DND-41 (cell line): ENCODE data around the gene BAHD1.

Experiments
- ATAC-seq: fragments of 200-7000 bp; cut with Tn5 transposase; 3 replicates; pipeline ENCODE4 v1.9.1; 2021; ENCODE audit warnings: low read depth; ENCODE audit not compliant: insufficient read depth
- DNase-seq: peaks from one replicate; pipeline ENCODE4 v3.0.0-alpha.2; 2020
- H2AFZ ChIP-seq: 2 replicates; pipeline ENCODE4 v1.6.0; 2012; ENCODE audit warnings: low read depth, low read length
- H3K27ac ChIP-seq: 2 replicates; pipeline ENCODE4 v1.5.1; 2012; ENCODE audit warnings: low read length, inconsistent platforms
- H3K27me3 ChIP-seq: fragments of 200-600 bp; sonication (generic); 2 replicates; pipeline ENCODE4 v1.6.0; 2012; ENCODE audit warnings: low read length, mild to moderate bottlenecking, inconsistent platforms; ENCODE audit not compliant: insufficient read depth, poor library complexity
- H3K36me3 ChIP-seq: 2 replicates; pipeline ENCODE4 v1.5.1; 2012; ENCODE audit warnings: low read length, inconsistent platforms; ENCODE audit not compliant: insufficient read depth
- H3K4me1 ChIP-seq: 2 replicates; pipeline ENCODE4 v1.5.1; 2012; ENCODE audit warnings: mild to moderate bottlenecking, low read length; ENCODE audit not compliant: insufficient read depth
- H3K4me2 ChIP-seq: 2 replicates; pipeline ENCODE4 v1.6.0; 2012; ENCODE audit warnings: mild to moderate bottlenecking, moderate library complexity, low read length, inconsistent platforms; ENCODE audit not compliant: insufficient read depth
- H3K4me3 ChIP-seq, 2 experiments: fragments of 200-600 bp in 1 of 2; shearing (Covaris generic) in 1 of 2; 2 replicates each; pipeline ENCODE4 v1.5.1; 2012 to 2016; ENCODE audit warnings: inconsistent platforms in 2 of 2, low read length in 2 of 2, mild to moderate bottlenecking in 2 of 2, low read depth in 1 of 2, moderate library complexity in 1 of 2
- H3K79me2 ChIP-seq: 2 replicates; pipeline ENCODE4 v1.6.0; 2012; ENCODE audit warnings: low read length, inconsistent platforms; ENCODE audit not compliant: insufficient read depth
- H3K9ac ChIP-seq: 2 replicates; pipeline ENCODE4 v1.6.0; 2012; ENCODE audit warnings: low read depth, mild to moderate bottlenecking, inconsistent platforms, low read length, moderate library complexity
- H3K9me3 ChIP-seq: 2 replicates; pipeline ENCODE4 v1.5.1; 2012; ENCODE audit warnings: low read length, moderate library complexity, mild to moderate bottlenecking, inconsistent platforms; ENCODE audit not compliant: insufficient read depth, severe bottlenecking
- H4K20me1 ChIP-seq: 2 replicates; pipeline ENCODE4 v1.6.0; 2012; ENCODE audit warnings: low read length; ENCODE audit not compliant: insufficient read depth
- EZH2 ChIP-seq: IDR thresholded peaks from 3 replicates; pipeline ENCODE4 v1.6.1; 2012; ENCODE audit warnings: borderline replicate concordance, low read depth, mild to moderate bottlenecking, moderate library complexity, low read length, inconsistent platforms; ENCODE audit not compliant: severe bottlenecking
- TF ChIP-seq, protein P1 (sequence below): IDR thresholded peaks from 2 replicates; pipeline ENCODE4 v1.5.1; 2012; ENCODE audit warnings: borderline replicate concordance, low read length, moderate library complexity, mild to moderate bottlenecking; ENCODE audit not compliant: poor library complexity, severe bottlenecking; ENCODE audit errors: extremely low read depth

BAHD1 gene

DNA sequence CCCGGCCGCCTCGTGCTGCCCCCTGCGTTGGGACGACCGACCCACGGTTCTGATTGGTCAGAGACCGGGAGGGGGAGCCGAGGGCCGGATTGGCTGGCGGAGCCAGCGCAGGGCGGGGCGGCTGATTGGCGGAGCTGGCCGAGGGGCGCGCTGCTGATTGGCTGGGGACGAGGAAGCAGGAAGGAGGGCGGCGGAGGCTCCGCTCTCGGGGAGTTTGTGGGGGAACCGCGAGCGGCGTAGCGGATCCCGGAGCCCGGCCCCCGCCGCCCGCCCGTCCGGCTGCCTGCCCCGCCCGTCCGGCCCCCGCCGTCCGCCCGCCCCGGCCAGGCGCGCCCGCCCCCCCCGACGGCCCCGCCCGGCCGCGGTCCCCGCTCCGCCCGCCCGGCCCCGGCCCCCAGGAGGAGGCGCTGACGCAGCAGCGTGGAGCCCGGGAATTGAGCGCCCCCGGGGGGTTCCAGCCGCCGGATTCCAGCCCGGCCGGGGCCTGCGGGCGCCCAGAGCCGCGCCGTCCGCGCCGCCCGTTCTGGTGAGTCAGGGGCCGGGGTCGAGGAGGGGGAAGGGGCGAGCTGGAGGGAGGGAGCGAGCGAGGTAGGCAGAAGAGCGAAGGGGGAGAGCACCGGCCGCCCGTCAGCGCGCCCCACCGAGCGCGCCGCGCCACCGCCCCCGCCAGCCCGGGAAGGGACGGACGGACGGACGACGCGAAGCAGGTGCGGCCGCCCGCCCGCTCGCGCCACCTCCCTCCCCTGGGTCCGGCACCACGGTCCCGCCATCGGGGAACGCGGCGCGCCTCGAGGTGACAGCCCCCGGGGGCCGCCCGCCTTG is at the start of gene BAHD1:
TSS of gene BAHD1 (plus strand) at position 211 of the 822 bp plus-strand sequence. CDS start 17,512 bp downstream, outside the sequence.
- TF ChIP-seq, protein P1, sequence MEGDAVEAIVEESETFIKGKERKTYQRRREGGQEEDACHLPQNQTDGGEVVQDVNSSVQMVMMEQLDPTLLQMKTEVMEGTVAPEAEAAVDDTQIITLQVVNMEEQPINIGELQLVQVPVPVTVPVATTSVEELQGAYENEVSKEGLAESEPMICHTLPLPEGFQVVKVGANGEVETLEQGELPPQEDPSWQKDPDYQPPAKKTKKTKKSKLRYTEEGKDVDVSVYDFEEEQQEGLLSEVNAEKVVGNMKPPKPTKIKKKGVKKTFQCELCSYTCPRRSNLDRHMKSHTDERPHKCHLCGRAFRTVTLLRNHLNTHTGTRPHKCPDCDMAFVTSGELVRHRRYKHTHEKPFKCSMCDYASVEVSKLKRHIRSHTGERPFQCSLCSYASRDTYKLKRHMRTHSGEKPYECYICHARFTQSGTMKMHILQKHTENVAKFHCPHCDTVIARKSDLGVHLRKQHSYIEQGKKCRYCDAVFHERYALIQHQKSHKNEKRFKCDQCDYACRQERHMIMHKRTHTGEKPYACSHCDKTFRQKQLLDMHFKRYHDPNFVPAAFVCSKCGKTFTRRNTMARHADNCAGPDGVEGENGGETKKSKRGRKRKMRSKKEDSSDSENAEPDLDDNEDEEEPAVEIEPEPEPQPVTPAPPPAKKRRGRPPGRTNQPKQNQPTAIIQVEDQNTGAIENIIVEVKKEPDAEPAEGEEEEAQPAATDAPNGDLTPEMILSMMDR: peak; percentile 0
- TF ChIP-seq EZH2: no peak
- H2AFZ ChIP-seq: peak within 1 kb of the TSS; percentile 89

DNA sequence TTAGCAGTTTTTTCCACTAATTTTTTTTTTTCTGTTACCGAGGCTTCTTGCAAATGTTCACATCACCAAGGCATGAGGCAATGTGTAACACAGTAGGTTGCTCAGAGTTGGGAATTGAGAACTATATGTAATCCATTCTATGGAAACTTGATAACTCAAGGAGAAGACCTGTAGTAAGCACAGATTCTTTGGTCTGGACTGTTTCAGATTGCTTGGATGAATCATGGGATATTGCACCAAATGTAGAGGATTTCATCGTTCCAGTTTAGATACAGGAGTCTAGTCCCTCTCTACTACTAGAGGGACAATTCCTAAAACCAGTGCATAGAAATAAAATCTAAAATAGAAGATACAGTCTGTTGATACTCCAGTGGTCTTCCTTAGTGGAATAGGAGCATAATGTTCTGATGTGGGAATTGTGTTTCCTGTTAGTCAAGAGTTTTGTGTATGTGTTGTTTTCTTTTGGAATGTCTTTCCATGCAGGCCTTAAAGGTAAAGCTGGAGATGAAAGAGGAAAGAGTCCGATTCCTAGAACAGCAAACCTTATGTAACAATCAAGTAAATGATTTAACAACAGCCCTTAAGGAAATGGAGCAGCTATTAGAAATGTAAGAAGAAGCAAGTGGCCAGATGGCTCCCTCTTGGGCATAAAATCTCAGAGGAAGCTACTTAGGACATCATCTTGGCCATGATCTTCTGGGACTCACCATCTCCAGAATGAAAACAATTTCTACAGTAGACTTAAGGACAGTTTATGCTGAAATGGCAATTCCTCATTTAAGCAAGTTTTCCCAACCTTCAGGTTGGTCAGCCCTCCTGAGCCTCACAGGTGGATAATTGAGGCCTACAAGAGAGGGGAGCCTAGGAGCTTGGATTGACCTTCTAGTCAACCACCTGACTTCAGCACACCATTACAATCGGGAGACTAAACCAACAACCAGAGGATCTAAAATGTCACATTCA is 47.5 kb upstream of the BAHD1 start:
- TF ChIP-seq, protein P1: no peak
- no peak for TF ChIP-seq EZH2
- H3K4me2 ChIP-seq: no peak overlapping the region
- no peak overlapping the region for H3K9ac ChIP-seq

More for the DNA sequence above, at the start of gene BAHD1:
- peak; percentile 97 for DNase-seq
- peak within 1 kb of the TSS; percentile 100 for H3K4me2 ChIP-seq
- H3K4me1 ChIP-seq: peaks cover 43% of the 10 kb centered on the region
- H3K27me3 ChIP-seq: peaks cover 22% of the 10 kb centered on the region
- no peaks in the 10 kb centered on the region for H3K36me3 ChIP-seq
- no peaks in the 10 kb centered on the region for H3K9me3 ChIP-seq
- H4K20me1 ChIP-seq: peaks cover 42% of the 10 kb centered on the region
- H3K27ac ChIP-seq: peak within 1 kb of the TSS; percentile 44; the same call in 1 of the 2 replicates
- peak; percentile 94 for ATAC-seq
- peaks cover 48% of the 10 kb centered on the region for H3K79me2 ChIP-seq
- peak within 1 kb of the TSS; percentile 65 to 83 for H3K4me3 ChIP-seq
- H3K9ac ChIP-seq: peak within 1 kb of the TSS; percentile 70

DNA sequence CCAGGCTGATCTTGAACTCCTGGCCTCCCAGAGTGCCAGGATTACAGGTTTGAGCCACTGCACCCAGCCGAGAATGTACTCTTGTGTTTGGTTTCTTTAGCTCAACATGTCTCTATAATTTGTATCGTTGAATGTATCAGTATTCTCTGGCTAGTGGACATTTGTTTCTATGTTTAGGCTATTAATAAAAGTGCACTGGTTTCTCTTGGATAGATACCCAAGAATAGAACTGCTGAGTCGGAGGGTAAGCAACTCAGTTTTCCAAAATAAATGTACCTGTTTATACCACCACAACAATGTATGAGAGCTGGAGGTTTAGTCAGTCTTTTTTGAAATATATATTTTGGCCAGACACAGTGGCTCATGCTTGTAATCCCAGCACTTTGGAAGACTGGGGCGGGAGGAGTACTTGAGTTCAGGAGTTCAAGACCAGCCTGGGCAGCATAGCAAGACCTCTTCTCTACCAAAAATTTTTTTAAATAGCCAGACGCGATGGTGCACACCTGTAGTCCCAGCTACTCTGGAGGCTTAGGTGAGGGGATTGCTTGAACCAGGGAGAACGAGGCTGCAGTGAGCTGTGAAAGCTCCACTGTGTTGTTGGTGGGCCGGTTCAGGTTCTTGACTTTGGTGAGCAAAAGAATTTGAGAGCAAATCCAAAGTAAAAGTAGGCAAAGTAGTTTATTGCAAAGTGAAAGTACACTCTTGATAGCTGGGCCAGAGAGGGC is 42.9 kb upstream of the BAHD1 start:
- Histone ChIP-seq H3K4me1 (peaks cover 20% of the 10 kb centered on the region), H3K36me3 (peaks cover 20% of the 10 kb centered on the region), H3K9me3 (no peaks in the 10 kb centered on the region), H3K27me3 (no peaks in the 10 kb centered on the region), H3K9ac (peak overlapping the region; percentile 27; the same call in 1 of the 2 replicates), H3K79me2 (no peaks in the 10 kb centered on the region), H3K4me3 (peak overlapping the region in 1 of 2 experiments; percentile 44; a peak in 1 of 4 replicates), H3K27ac (peak overlapping the region; percentile 71), H4K20me1 (no peaks in the 10 kb centered on the region), H3K4me2 (peak overlapping the region; percentile 60), H2AFZ (no peak overlapping the region)
- TF ChIP-seq, protein P1: no peak
- no peak for TF ChIP-seq EZH2
- 0 out of 3 replicates have a peak, but pooled peaks have one; percentile 10 for ATAC-seq
- no peak for DNase-seq

More for the DNA sequence above, 47.5 kb upstream of the BAHD1 start:
- ATAC-seq (no peak), DNase-seq (no peak)
- no peaks in the 10 kb centered on the region for H4K20me1 ChIP-seq
- no peak overlapping the region for H3K4me3 ChIP-seq
- no peak overlapping the region for H2AFZ ChIP-seq
- no peaks in the 10 kb centered on the region for H3K27me3 ChIP-seq
- peaks cover 59% of the 10 kb centered on the region for H3K36me3 ChIP-seq
- peaks cover 9% of the 10 kb centered on the region for H3K4me1 ChIP-seq
- no peak overlapping the region for H3K27ac ChIP-seq
- no peaks in the 10 kb centered on the region for H3K79me2 ChIP-seq
- no peaks in the 10 kb centered on the region for H3K9me3 ChIP-seq
